HG02840 (cell line): Measurements from ENCODE around the gene SRXN1.
"Not testable (repeated sequence)": the region's sequence is repeated elsewhere in the genome, so short reads cannot be mapped to it uniquely, and the experiment has no call there.

Source experiments
- ATAC-seq: cut with Tn5 transposase; IDR thresholded peaks from one replicate; pipeline ENCODE4 v1.9.1; 2021; ENCODE audit warnings: mild to moderate bottlenecking, moderate library complexity, moderate number of reproducible peaks; ENCODE audit not compliant: unreplicated experiment, low FRiP score

Gene SRXN1

DNA sequence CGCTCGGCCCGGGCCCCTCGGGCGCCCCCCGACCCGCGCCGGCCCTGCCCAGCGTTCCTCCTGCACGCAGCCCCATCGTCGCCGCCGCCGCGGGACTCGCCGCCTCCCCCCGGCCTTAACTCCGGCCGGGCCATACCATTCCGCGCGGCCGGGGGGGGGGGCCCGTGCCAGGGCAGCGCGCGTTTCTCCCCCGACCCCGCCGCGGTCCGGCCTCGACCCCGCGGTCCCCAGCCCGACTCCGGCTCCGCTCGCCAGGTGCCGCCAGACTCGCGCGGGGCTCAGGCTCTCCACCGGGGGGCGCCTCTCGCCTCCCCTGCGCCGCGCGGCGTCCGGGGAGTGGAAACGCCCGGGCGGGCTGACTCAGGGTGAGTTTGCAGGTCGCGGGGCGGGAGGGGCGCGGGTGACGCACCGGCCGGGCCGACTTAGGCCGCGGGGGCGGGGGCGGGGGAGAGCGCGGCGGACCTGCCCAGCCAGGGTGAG, at the start of gene SRXN1:
SRXN1 (minus strand) TSS at position 91 of the 480 bp plus-strand sequence; CDS start at position 76, 15 bp downstream.
- ATAC-seq = peak; percentile 69

DNA sequence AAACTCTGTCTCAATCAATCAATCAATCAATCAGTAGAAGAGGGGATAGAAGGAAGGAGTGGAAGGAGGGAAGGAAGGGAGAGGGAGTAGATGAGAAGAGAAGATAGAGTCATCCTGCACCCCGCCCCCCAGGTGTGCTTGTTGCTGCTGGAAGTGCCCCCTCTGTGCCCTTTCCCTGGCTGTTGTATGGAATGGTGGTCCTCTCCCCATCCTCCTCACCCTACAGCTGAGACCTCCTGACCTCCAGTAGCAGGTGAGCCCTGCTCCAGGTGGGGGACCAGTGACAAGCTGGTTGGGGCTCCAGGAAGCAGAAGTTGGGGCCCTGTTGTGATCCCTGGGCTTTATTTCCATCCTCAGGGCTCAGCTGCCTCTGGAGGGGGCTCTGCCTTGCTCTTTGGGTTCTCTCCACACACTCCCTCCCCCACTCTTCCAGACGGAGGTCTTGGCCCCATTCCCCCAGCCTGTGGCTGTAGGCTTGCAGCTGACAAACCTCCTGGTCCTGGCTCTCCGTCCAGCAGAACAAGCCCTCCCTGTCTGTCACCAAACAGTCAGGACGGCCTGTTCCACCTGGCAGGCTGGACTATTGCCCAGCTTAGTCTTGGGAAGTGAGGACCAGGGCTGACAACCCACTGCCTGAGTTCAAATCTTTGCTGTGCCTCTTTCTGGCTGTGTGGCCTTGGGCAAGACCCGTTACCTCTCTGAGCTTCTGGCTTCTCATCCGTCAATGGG, 48.6 kb upstream of the SRXN1 start:
- no peak for ATAC-seq

DNA sequence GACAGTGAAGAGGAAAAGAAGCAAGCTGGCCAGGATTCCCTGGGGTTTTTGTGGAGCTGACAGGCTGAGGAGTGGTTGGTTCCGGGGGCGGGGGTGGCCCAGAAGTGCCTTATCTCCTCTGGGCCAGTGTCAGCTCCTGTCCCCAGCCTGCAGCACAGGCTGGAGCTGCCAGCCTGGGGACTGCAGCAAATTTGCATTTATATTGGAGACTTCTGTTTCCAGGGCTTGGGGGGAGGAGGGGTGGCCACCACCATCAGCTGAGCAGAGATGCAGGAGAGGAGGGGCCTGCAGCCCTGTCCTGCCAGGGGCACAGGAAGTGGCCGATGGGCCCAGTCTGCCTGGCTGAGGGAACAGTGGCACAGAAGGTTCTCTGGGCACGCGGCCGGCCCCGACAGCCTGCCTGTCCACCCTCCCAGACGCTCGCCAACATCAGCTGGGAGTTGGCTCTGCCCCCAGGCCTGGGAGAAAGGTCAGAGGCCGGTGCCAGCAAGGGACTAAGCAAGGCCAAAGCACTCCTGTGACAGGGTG, 46.9 kb upstream of the SRXN1 start:
- ATAC-seq = no peak

DNA sequence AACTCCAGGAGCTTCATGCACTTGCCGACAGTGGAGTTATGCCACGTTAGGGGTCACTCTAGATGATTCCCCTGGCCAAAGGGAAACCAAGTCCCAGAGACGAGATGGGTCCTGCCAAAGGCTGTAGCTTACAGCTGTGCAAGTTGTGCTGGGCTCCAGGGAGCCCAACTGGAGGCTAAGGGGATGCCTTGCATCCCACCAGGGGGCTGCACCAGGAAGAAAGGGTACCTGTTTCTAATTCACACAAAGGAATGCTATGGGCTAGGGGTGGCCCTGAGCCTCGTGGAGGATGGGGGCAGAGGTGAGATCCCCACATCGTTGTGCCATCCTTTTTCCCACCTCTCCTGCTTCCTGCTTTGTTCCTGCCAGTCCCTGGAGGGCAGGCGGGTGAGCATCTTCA, 46.3 kb upstream of the SRXN1 start:
- no peak for ATAC-seq

DNA sequence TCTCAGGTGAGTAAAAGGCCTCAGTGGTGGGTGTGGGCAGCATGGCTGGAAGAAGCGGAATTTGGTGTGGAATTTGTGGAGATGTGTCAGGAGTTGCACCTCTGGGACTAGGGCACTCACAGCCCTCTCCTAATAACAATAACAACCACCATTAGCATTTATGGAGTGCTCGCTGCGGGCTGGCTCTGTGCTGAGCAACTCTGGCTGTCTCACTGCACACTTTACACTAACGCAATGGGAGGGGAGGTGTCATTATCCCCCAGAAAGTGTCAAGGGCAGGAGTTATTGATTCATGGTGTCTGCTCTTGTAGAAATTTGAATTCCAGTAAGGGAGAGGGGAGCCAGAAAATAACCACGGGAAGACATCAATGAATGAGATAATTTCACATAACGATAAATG, 45.3 kb upstream of the SRXN1 start:
- ATAC-seq = no peak

DNA sequence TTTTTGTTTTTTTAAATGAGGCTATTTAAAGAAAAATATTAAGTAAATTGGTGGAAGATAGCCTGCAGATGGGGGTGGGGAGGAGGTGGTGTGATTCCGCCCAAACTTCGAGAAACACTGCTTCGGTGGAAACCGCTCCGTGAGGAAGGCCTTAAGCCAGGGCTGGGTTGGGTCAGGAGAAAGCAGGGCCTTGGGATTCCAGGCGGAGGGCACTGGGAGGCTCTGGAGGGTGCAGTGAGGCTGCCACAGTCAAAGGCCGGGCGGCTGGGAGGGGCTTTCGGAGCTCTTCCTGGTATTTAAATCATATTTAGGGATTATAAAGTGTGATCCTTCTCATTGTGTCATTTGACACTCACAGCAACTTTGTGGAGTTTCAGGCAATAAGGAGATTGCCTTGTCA, 44.8 kb upstream of the SRXN1 start:
- no peak for ATAC-seq

DNA sequence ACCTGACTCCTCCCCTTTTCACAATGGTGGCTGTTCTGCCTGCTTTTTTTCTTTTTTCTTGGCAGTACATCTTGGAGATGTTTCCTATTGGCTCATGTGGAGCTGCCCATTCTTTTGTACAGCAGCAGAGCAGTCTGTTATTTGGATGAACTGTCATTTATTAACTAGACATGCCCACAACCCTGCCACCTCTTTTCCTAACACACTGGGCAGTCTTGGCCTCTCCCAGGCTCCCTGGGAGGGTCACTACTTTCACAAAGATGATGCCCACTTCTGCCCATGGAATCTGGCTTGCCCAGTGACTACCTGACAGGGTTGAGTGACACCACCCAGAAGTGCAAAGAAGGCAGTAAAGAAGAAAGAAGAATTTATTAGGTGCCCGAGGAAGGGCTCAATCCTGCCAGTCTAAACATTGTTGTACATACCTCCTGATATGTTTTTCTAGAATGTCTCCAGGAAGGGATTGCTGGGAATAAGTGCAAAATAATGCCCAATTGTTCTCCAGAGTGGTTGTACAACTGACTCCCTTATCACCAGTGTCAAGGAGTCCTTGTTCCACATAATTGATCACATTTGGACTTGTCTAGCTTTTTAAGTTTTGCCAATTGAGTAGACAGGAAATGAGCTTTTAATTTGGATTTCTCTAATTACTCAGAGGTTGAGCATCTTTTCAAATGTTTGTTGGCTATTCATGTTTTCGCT, 42.3 kb upstream of the SRXN1 start:
- ATAC-seq = no peak

DNA sequence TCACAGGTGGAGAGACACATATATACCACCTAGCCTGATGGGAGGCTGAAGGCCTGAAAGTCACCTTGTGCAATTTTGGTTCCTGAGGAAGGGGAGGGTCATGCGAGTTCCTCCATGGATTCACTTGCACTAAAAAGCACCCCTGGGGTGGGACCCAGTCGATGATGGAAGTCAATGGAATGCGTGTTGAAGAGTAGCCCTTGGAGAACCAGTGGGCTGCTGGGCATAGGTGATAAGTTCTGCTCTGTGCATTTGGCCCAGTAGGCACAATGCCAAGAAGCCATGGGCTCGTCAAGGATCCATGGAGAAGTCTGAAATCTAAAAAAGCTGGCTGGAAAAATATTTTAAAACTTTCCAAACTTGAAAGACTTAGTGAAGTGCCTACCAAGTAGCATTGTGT, 41.5 kb upstream of the SRXN1 start:
- ATAC-seq = no peak

DNA sequence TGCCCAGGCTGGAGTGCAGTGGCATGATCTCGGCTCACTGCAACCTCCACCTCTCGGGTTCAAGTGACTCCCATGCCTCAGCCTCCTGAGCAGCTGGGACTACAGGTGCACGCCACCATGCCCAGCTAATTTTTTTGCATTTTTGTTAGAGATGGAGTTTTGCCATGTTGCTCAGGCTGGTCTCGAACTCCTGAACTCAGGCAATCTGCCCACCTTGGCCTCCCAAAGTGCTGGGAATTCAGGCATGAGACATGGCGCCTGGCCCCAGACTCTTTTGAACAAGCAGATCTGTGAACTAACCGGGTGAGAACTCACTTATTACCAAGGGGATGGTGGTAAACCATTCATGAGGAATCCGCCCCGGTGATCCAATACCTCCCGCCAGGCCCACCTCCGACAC, 40.8 kb upstream of the SRXN1 start:
- not testable (repeated sequence) for ATAC-seq

DNA sequence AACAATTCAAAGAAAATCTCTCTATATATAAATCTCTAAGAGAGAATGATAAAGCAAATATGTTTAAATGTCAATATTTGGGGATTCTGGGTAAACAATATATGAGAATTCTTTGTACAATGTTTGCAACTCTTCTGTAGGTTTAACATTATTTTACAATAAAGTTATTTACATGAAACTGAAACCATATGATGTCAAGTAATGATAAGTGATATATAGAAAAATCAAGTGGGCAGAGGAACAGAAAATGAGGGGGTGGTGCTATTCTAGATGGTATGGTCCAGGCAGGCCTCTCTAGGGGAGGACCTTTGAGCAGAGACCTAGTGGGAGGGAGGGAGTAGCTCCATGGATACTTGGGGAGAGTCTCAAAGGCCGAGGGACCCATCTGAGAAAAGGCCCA, 39.0 kb upstream of the SRXN1 start:
- no peak for ATAC-seq

DNA sequence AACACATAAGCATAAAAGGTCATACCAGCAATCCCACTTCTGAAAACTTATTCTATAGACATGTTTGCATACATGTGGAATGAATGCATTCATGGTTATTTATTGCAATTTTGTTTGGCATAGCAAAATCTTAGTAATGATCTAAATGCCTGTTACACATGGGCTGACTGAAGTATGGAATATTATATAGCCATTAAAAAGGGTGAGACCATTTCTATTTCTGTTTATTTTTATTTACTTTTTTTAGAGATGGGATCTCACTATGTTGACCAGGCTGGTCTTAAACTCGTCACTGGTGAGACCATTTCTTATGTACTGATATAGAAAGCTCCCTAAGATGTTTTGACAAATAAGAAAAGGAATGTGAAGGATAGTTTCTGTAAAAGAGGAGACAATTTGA, 36.9 kb upstream of the SRXN1 start:
- ATAC-seq = no peak

DNA sequence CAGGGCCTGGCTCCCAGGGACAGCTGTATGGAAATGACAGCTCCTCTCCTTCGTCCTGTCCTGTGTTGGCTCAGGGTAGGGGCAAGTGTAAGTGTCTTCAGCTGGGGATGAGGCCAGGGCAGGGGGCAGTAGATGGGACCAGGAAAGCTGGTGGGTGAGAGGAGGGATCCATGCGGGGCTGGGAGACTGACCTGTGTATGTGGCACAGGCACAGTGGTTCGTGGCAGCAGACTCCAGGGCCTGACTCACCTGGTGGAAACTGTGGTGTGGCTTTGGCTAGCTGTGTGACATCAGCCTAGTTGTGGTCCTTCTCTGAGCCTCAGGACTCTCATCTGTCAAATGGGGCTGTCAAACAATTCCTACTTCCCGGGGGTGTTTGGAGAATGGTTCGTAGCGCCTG, 36.3 kb upstream of the SRXN1 start:
- no peak for ATAC-seq

DNA sequence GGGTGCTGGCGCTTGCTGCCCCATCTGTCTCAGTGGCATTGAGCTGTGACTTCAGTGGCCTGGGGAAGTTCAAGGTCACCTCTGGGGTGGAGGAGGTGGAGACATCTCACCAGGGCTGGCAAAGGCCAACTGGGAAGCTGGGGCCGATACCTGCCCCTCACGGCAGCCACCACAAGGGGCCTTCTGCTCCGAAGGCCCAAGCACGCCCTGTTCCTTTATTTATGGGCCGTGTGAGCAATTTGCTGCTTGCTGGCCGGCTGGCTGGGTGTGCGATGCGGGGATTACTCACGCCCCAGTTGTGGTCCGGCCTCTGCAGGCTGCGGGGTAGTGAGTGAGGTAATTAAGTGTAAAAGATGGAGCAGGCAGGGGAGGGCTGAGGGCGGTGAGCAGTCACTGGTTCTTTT, 35.8 kb upstream of the SRXN1 start:
- ATAC-seq = no peak

DNA sequence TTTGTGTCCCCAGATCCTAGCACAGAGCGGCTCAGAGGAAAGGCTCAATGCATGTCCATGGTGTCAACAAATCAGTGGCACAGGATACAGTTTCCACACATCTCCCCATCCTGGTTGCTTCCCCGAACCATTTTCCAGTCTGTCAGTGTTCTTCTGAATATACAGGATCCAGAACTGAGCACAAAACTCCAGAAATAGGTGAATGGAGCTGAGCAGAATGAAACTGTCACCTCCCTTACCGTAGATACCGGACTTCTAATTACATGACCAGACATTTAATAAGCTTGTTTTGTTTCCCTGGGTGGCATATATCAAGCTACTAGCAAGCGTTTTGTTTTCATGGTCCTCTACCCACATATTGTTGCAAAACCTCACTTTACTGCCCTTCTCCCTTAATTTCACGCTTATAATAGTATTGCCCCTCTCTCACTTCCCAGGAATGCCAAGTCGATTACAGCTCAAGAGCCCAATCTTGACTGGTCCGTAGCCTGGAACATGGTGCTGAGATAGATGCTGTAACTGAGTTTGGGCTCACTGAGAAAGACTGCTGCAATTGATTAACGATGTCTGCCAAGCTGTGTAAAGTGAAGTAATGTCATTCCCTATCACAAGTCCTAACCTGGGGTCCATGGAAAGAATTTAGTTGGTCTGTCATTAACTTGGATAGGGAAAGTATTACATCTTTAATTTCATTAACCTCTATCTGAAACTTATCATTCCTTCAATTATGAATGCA, 34.6 kb upstream of the SRXN1 start:
- ATAC-seq = no peak

DNA sequence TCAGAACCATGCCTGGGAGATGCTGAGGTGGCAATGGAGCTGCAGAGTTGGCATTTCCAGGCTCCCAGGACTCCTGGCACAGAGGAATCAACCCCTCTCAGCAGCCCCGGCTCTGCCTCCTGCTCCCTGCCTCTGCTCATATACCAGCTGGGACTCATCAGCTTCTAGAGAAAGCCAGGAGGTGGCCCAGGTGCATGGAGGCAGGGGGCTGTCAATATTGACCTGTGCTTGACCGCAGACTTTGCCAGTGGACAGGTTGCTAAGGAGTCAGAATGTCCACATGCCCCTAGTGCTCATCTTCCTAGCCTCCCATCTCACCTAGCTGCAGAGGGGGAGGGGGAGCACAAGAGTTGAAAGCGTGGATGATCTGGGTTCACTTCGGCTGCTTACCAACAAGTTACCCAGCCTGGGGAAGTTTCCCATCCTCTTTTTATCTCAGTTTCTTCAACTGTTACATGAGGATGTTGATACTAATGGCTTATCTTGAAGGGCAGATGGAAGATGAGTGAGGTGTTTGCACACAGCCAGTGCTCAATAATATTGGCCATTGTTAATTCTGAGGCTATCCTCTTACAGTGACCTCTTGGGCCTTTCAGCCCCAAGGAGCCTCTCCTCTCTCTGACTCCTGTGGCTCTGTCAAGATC, 31.8 kb upstream of the SRXN1 start:
- no peak for ATAC-seq

DNA sequence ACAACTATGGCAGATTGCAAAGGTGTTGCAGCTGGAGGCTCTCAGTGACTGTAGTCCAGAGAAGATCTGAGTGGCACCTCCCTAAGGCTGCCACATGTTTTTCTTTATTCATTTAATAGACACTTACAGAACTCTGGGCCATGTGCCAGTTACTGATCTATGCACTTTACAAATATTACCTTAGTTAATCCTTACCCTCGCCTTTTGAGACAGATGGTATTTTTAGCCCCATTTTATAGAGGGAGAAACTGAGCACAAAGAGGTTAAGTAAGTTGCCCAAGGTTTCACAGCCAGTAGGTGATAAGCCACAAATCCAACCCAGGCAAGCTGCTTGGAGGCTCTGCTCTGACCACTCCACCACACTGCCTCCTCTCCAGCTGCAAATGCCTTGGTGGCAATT, 29.1 kb upstream of the SRXN1 start:
- ATAC-seq = no peak

DNA sequence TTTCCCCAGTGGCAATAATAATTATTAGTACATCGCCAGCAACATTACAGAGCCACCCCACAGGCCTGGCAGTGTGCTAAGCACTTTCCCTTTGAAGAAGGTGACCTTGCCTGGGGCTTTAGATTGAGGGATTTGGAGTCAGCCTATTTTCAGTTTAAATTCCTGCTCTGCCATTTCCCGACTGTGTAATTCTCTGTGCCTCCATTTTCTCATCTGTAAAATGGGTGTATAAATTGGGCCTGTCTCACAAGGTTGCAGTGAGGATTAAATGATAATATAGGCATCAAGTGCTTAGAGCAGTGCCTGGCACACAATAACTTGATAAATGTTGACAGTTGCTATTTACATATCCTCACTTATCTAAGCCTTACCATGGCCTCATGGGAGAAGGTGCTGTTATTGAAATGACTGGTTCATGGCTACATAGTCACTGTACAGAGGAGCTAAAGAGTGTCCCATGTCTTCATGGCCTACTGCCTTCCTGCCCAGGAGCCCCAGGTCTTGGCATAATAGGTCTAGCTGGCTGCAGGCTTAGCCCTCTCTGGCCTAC, 27.7 kb upstream of the SRXN1 start:
- no peak for ATAC-seq

DNA sequence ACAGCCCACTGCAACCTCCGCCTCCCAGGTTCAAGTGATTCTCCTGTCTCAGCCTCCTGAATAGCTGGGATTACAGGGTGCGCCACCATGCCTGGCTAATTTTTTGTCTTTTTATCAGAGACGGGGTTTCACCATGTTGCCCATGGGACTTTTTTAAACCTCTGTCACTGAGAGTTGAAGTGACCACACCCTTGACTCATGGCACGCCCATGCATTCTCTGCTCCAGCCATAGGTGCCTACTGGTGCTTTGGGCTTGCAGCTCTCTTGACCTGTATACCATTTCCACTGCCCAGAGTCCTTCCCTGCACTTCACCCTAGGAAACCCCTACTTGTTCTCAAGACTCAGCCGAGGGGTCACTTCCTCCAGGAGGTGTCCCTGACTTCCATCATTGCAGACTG, 25.0 kb upstream of the SRXN1 start:
- ATAC-seq = no peak

DNA sequence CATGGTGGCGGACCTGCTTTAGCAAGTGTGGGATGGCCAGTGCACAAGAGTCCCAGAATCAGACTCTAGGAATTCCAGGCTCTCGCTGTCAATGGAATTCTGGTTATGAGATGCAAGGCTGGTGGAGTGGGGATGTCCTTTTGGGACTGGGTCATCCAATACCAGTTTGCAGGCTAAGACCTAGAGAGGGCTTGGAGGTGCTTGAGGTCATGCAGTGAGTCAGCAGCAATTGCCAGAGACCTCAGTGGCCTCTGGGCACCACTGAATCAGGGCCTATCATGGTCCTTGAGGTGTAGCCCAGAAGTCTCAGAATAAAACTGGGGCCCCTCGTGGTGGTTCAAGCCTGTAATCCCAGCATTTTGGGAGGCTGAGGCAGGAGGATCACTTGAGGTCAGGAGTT, 24.0 kb upstream of the SRXN1 start:
- no peak for ATAC-seq

DNA sequence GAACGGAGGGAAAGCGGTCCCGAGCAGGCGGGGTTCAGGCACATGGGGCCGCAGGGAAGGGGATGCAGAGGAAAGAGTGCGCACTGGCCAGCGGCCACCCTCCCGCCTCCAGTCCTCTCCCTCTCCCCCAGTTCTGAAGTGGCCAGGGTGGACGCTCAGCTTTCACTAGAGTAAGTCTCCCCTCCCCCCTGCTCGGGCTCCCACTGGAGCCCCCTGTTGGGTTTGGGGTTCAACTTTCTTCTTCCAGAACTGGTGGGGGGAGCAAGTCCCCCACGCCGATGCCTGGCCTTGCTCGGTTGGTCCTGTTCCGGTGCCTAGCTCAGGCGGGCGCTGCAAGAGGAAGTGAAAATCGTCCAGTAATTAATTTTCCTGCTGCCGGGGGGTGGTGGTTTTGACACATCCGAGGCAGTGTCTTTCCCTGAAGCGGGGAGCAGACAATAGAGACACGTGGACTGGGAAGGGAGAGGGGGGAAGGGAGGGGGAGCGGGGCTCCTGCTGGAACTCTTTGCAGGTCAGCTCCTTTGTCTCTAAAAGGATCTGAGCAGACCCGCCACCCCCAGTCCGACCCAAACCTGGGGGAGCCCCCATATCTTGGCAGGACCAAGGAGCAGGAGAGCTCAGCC, 23.4 kb upstream of the SRXN1 start:
- ATAC-seq = no peak
